Stimulated activated CD4-positive, alpha-beta T cell treated with anti-CD3 and anti-CD28 coated beads, Interleukin-2, amount 100 ng/mL, for 4 hours (primary cell): Measurements from ENCODE around the gene C20orf173.
A peak's percentile ranks its signal among the peaks of the same experiment; 100 is the strongest.

Source experiments
- DNase-seq: peaks from one replicate; pipeline ENCODE4 v3.0.0-alpha.2; 2020; ENCODE audit warnings: low read depth

Gene C20orf173

GRCh38 chr20:35506872-35507638 is 22.4 kb downstream of the C20orf173 start:
- no peak for DNase-seq

GRCh38 chr20:35506179-35506578 is 23.3 kb downstream of the C20orf173 start:
- no peak for DNase-seq

GRCh38 chr20:35504751-35505150 is 24.7 kb downstream of the C20orf173 start:
- no peak for DNase-seq

GRCh38 chr20:35503841-35504561 is 25.5 kb downstream of the C20orf173 start:
- DNase-seq = no peak

GRCh38 chr20:35503281-35503680 is 26.2 kb downstream of the C20orf173 start:
- DNase-seq = no peak

GRCh38 chr20:35502352-35502751 is 27.1 kb downstream of the C20orf173 start:
- no peak for DNase-seq

GRCh38 chr20:35499271-35499670 is 30.2 kb downstream of the C20orf173 start:
- no peak for DNase-seq

- DNase-seq = no peak
These were observed 31.7 kb downstream of the C20orf173 start for GRCh38 chr20:35497780-35498189.

- no peak for DNase-seq
These were observed 32.1 kb downstream of the C20orf173 start for GRCh38 chr20:35497320-35497719.

- no peak for DNase-seq
These were observed 33.0 kb downstream of the C20orf173 start for GRCh38 chr20:35496481-35496880.

GRCh38 chr20:35492352-35492751 is 37.1 kb downstream of the C20orf173 start:
- no peak for DNase-seq

GRCh38 chr20:35491823-35492222 is 37.6 kb downstream of the C20orf173 start:
- DNase-seq = no peak

GRCh38 chr20:35490736-35491181 is 38.7 kb downstream of the C20orf173 start:
- peak; percentile 49 for DNase-seq

- no peak for DNase-seq
These were observed 39.7 kb downstream of the C20orf173 start for GRCh38 chr20:35489717-35490116.

- no peak for DNase-seq
These were observed 42.0 kb downstream of the C20orf173 start for GRCh38 chr20:35487479-35487878.

- DNase-seq = no peak
These were observed 49.7 kb downstream of the C20orf173 start for GRCh38 chr20:35479798-35480197.

- DNase-seq = no peak
These were observed 50.5 kb downstream of the C20orf173 start for GRCh38 chr20:35478804-35479472.
